ENCODE measurements around the gene AUP1. TPM values are rescaled to one million over a fixed set of nuclear protein-coding genes. Genes with fewer than 3 reads are reported as not detected.
"Not testable (repeated sequence)": the region's sequence is repeated elsewhere in the genome, so short reads cannot be mapped to it uniquely, and the experiment has no call there.

The AUP1 gene
- total RNA-seq, 2 experiments from 2014 or later = 118 to 119 TPM

DNA sequence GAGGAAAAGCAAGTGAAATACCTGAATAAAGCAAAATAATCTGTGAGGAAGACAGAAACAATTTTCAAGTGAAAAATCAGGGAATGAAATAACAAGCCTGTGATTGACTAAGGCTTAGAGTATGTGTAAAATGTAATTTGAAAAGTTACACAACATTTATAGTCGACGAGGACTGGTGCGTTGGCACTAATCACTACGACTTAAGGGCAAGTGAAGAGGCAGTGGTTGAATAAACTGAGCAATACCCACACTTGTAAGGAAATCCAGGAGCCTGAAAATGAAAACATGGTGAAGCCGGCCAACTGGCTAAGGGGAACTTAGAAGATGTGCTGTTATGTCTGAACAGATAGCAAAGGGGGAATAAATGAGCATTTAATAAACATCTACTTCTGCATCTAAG, 38.4 kb upstream of the AUP1 start:
- no peak overlapping the region for H3K27ac Mint-ChIP-seq
- DNase-seq = no peak
- H3K9me3 Mint-ChIP-seq = no peaks in the 10 kb centered on the region
- H3K4me1 Mint-ChIP-seq = peaks cover 34% of the 10 kb centered on the region
- ChIA-PET POLR2A (interaction anchor here (0.8 to 1.9 kb wide), 4 partner anchors 9 to 38 kb away, joined by 3 to 9 read pairs (median 6); partner anchors contain the start of genes AUP1 and HTRA2), CTCF (interaction anchor here (0.6 to 4.8 kb wide), 4 partner anchors 9 to 134 kb away, joined by 3 to 34 read pairs (median 6); no protein-coding TSS in a partner anchor)
- no peaks in the 10 kb centered on the region for H3K36me3 Mint-ChIP-seq (ENCODE audit: low read depth)
- H3K4me3 Mint-ChIP-seq = no peak overlapping the region
- H3K27me3 Mint-ChIP-seq = no peaks in the 10 kb centered on the region

DNA sequence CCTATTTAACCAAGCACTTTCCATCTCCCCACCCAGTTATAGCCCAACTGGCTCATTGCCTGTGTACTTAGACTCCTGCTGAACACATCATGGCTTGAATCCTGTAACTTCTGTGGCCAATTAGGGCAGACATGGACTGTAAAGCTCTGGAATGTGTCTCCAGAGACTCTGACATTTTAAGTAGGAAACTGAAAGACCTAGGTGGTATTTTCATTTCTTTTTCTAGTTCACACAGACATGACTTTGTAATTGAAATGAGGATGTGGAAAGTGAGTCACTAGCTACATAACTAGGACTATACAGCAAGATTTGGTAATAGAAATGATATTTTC, 37.2 kb upstream of the AUP1 start:
- H3K36me3 Mint-ChIP-seq (ENCODE audit: low read depth) = no peaks in the 10 kb centered on the region
- peaks cover 43% of the 10 kb centered on the region for H3K4me1 Mint-ChIP-seq
- ChIA-PET CTCF (interaction anchor here (1.2 to 4.8 kb wide), 6 partner anchors 10 to 92 kb away, joined by 3 to 34 read pairs (median 4); no protein-coding TSS in a partner anchor), POLR2A (interaction anchor here (0.9 to 2.0 kb wide), 9 partner anchors 8 to 37 kb away, joined by 3 to 9 read pairs (median 5); partner anchors contain the start of genes AUP1 and HTRA2)
- no peak overlapping the region for H3K4me3 Mint-ChIP-seq
- peaks cover 5% of the 10 kb centered on the region for H3K27me3 Mint-ChIP-seq
- H3K27ac Mint-ChIP-seq = peak overlapping the region; percentile 48
- H3K9me3 Mint-ChIP-seq = no peaks in the 10 kb centered on the region
- DNase-seq = no peak

DNA sequence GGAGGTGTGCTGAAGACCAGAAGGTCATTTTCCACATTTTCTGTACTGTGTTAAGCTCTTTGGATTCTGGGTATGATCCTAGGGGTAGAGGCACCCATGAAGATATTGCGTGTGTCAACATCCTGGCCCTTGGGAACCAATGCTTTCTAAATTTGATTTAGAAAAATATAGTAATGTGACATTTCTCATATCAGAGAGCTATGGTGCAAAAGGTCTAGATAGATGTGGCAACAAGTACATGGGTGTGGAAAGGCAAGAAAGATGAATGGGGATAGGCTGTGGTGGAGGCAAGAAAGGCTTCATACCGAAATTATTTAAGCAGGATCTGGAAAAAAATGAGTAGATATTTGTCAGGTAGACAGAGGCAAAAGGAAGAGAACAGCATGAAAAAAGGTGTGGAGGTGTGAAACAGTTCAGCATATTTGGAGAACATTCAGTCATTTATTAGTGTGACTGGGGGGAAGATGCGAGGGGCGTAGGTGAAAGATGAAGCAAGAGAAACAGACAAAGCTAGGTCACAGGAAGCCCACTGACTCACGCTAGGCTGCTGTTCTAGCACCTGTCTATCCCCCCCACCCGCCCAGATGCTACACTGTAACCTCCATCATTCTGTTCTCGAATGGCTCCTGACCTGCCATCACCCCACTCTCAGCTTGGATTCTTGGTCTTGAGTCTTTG, 36.7 kb upstream of the AUP1 start:
- DNase-seq = no peak
- POLR2A ChIA-PET = interaction anchor here (0.7 to 2.0 kb wide), 7 partner anchors 8 to 84 kb away, joined by 3 to 9 read pairs (median 3); partner anchors contain the start of genes AUP1 and HTRA2
- Mint-ChIP-seq H3K36me3 (ENCODE audit: low read depth) (no peaks in the 10 kb centered on the region), H3K4me3 (no peak overlapping the region), H3K27me3 (peaks cover 7% of the 10 kb centered on the region), H3K9me3 (no peaks in the 10 kb centered on the region), H3K4me1 (peaks cover 45% of the 10 kb centered on the region), H3K27ac (peak overlapping the region; percentile 48)
- CTCF ChIA-PET = interaction anchor here (1.2 to 4.8 kb wide), 6 partner anchors 10 to 91 kb away, joined by 3 to 34 read pairs (median 4); no protein-coding TSS in a partner anchor

GRCh38 chr2:74564222-74564621, 34.7 kb upstream of the AUP1 start:
- DNase-seq = no peak
- Mint-ChIP-seq H3K27me3 (peaks cover 16% of the 10 kb centered on the region), H3K9me3 (no peaks in the 10 kb centered on the region), H3K4me1 (peaks cover 52% of the 10 kb centered on the region), H3K4me3 (no peak overlapping the region), H3K36me3 (ENCODE audit: low read depth) (no peaks in the 10 kb centered on the region), H3K27ac (no peak overlapping the region)
- ChIA-PET CTCF (interaction anchor here (1.1 kb wide), 1 partner anchor 9 kb away, joined by 3 read pairs; no protein-coding TSS in a partner anchor), POLR2A (interaction anchor here (1.4 kb wide), 1 partner anchor 9 kb away, joined by 5 read pairs; no protein-coding TSS in a partner anchor)

DNA sequence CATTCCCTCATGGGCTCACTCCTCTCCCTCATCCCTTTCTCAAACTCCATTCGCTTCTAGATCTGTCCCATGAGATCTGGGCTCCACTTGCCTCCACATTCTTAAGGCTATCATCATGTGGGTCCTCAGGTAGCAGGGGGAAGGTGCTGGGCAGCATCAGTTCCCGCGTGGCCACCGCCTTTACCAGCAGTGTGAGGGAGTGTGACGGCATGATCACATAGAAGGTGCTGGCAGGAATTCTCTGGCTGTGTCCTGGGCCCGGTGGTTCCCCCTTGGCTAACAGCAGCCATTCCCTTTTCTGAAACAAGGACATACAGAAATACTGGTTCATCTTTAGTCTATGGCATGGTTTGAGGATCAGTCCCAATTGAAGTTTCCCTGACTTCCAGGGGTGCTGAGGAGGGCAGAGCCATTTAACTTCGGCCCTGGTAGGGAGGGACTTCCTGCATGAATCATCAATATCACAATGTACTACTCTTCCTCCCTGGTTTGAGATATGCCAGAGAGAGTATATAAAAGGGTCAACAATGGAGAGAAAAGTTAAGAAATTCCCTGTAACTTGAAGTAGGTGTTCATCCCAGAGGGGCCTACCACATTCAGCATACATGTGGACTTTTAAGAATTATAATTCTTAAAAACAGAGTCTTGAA, 32.7 kb upstream of the AUP1 start:
- Mint-ChIP-seq H3K27ac (no peak overlapping the region), H3K9me3 (no peaks in the 10 kb centered on the region), H3K4me1 (peaks cover 38% of the 10 kb centered on the region), H3K36me3 (ENCODE audit: low read depth) (peaks cover 2% of the 10 kb centered on the region), H3K27me3 (peaks cover 16% of the 10 kb centered on the region), H3K4me3 (no peak overlapping the region)
- no peak for DNase-seq
- ChIA-PET CTCF (no interaction called here), POLR2A (no interaction called here)

GRCh38 chr2:74561022-74561421, 31.5 kb upstream of the AUP1 start:
- H3K27ac Mint-ChIP-seq, DNase-seq, H3K9me3 Mint-ChIP-seq, H3K4me3 Mint-ChIP-seq, POLR2A ChIA-PET, CTCF ChIA-PET: not testable (repeated sequence)
- Mint-ChIP-seq H3K4me1 (peaks cover 35% of the 10 kb centered on the region), H3K36me3 (ENCODE audit: low read depth) (peaks cover 15% of the 10 kb centered on the region), H3K27me3 (peaks cover 16% of the 10 kb centered on the region)

DNA sequence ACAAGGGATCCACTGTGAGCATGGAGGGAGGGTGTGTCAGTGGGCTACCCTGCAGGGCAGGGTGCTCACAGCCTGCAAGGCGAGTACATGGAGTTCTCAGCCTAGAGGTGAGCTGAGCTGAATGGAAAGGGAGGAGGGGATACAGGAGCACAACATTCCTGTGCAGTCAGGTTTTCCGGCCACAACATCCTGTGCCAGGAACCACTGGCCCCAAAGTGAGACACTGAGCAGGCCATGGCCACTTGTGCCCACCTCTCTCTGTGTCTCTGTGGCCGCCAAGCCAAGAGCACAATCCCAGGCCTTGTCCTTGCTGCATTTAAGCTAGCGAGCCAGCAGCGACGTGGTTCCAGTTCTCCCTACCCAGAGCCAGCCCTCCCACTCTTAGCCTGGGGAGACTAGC, 31.1 kb upstream of the AUP1 start:
- Mint-ChIP-seq H3K4me1 (peaks cover 32% of the 10 kb centered on the region), H3K9me3 (no peaks in the 10 kb centered on the region), H3K4me3 (no peak overlapping the region), H3K27me3 (peaks cover 16% of the 10 kb centered on the region), H3K27ac (no peak overlapping the region), H3K36me3 (ENCODE audit: low read depth) (peaks cover 15% of the 10 kb centered on the region)
- CTCF ChIA-PET = no interaction called here
- DNase-seq = no peak
- POLR2A ChIA-PET = interaction anchor here (0.9 kb wide), 1 partner anchor 31 kb away, joined by 4 read pairs; the partner anchor contains the start of genes AUP1 and HTRA2

DNA sequence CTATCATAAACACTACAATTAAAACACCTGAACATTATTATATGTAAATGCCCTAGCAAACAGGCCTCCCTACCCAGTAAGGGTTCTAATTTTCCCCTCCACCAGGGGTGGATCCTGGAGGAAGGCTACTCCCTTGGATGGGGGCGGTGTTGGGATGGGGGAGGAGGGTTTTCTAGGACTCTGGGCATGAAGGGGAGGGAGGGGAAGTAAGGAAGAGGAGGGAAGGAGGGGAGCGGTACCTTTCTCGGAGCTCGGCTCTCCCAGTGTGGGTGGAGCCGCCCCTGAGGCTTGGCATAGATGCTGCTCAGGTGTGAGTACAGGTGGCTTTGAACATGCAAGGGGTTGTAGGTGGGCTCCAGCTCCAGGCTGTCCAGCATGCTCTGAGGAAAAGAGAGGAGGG, 30.4 kb upstream of the AUP1 start:
- Mint-ChIP-seq H3K9me3 (no peaks in the 10 kb centered on the region), H3K4me1 (peaks cover 35% of the 10 kb centered on the region), H3K36me3 (ENCODE audit: low read depth) (peaks cover 15% of the 10 kb centered on the region)

DNA sequence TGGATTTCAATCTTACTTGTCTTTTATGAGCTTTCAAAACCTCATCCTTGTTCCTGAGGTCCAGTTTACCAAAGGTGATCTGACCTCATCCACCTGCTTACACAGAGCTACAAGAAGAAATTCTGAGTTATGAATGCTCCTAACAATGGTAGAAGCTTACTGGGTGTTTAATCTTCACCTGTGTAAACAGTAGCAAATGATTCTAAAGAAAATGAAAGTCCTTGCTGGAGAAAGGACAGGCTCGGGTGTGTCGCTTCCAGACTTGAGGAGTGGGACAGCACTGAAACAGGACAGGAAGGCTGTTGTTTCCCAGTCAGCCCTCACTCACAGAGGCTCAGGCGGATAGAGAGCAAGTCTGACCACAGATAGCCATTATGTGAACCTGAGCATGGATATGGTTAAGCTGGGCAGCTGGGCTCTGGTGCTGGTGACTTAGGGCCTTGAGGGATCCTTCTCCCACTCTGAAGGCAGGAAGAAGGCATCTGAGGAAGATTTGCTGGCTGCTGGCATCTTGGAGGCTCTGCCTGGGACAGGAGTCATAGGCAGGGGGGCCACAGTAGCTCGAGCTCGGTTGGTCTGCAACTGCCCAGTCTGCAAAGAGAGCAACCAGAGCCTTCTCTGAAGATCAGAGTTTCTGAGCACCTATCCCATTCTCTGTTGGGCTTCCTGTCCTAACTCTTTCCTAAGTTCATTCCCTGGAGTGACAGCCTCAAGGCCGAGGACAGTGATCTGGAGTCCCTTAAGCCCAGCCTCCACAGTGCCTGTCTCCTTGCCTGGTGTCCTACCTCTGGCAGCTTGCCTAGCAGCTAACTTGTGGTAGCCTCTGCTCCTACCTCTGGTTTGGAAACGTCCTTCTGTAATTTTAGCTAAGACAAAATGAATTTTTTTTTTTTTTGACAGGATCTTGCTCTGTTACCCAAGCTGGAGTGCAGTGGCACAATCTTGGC, 29.1 kb upstream of the AUP1 start:
- no peak for DNase-seq
- Mint-ChIP-seq H3K27me3 (peaks cover 16% of the 10 kb centered on the region), H3K9me3 (no peaks in the 10 kb centered on the region), H3K4me3 (no peak overlapping the region), H3K4me1 (peaks cover 37% of the 10 kb centered on the region), H3K36me3 (ENCODE audit: low read depth) (peaks cover 15% of the 10 kb centered on the region), H3K27ac (no peak overlapping the region)
- POLR2A ChIA-PET = interaction anchor here (0.7 to 2.4 kb wide), 4 partner anchors 9 to 77 kb away, joined by 3 to 9 read pairs (median 4); no protein-coding TSS in a partner anchor
- CTCF ChIA-PET = interaction anchor here (3.3 kb wide), 1 partner anchor 28 kb away, joined by 12 read pairs; no protein-coding TSS in a partner anchor

More for the DNA sequence above, 30.4 kb upstream of the AUP1 start:
- ChIA-PET CTCF (no interaction called here), POLR2A (interaction anchor here (0.9 kb wide), 1 partner anchor 30 kb away, joined by 4 read pairs; the partner anchor contains the start of genes AUP1 and HTRA2)
- Mint-ChIP-seq H3K4me3 (no peak overlapping the region), H3K27me3 (peaks cover 16% of the 10 kb centered on the region), H3K27ac (no peak overlapping the region)
- no peak for DNase-seq

DNA sequence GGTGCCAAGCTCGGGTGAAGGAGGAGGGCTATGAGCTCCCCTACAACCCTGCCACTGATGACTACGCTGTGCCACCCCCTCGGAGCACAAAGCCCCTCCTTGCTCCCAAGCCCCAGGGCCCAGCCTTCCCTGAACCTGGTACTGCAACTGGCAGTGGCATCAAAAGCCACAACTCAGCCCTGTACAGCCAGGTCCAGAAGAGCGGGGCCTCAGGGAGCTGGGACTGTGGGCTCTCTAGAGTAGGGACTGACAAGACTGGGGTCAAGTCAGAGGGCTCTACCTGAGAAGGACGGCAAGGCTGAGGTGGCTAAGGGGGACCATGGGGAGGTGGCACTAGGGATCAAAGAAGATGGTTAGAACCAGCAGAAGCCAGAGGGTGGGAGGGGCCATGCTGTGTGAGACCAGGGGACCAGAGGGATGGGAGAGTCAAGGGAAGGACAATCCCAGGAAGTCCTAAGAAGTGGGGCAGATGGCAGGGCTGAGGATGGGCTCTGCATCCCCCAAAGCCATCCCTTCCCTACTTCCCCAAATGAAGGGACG, 27.4 kb upstream of the AUP1 start:
- H3K9me3 Mint-ChIP-seq = no peaks in the 10 kb centered on the region
- H3K4me1 Mint-ChIP-seq = peaks cover 35% of the 10 kb centered on the region
- ChIA-PET CTCF (interaction anchor here (1.3 to 3.3 kb wide), 2 partner anchors 9 to 29 kb away, joined by 4 to 12 read pairs; no protein-coding TSS in a partner anchor), POLR2A (interaction anchor here (1.8 to 2.4 kb wide), 3 partner anchors 10 to 29 kb away, joined by 8 to 15 read pairs (median 9); no protein-coding TSS in a partner anchor)
- H3K36me3 Mint-ChIP-seq (ENCODE audit: low read depth) = peaks cover 15% of the 10 kb centered on the region
- DNase-seq = no peak
- H3K4me3 Mint-ChIP-seq = no peak overlapping the region
- H3K27me3 Mint-ChIP-seq = peaks cover 12% of the 10 kb centered on the region
- no peak overlapping the region for H3K27ac Mint-ChIP-seq

DNA sequence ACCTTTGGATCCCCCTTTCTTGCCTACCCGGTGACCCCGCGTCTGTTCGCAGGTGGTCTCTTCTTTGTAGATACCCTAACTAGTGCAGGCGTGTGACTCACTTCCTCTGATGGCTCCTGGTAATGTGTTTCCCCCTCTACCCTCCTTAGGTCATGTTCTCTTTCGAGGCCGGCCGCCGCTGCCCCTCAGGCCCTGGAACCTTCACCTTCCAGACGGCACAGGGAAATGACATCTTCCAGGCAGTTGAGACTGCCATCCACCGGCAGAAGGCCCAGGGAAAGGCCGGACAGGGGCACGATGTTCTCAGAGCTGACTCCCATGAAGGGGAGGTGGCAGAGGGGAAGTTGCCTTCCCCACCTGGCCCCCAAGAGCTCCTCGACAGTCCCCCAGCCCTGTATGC, 26.7 kb upstream of the AUP1 start:
- no peak for DNase-seq
- POLR2A ChIA-PET = interaction anchor here (0.8 to 2.5 kb wide), 7 partner anchors 10 to 58 kb away, joined by 3 to 15 read pairs (median 8); no protein-coding TSS in a partner anchor
- Mint-ChIP-seq H3K4me1 (peaks cover 31% of the 10 kb centered on the region), H3K9me3 (no peaks in the 10 kb centered on the region), H3K27ac (no peak overlapping the region), H3K4me3 (peak overlapping the region; percentile 97), H3K36me3 (ENCODE audit: low read depth) (peaks cover 15% of the 10 kb centered on the region), H3K27me3 (peaks cover 12% of the 10 kb centered on the region)
- CTCF ChIA-PET = interaction anchor here (1.3 to 3.3 kb wide), 3 partner anchors 10 to 30 kb away, joined by 4 to 12 read pairs (median 5); no protein-coding TSS in a partner anchor

Measured in activated CD4-positive, alpha-beta memory T cell treated with anti-CD3 and anti-CD28 coated beads, Interleukin-2, amount 10 ng/mL, durations not matched to agents 7 days and 5 days (primary cell).